IPS DF 4.7 (cell line): ENCODE data around the gene TNIP2.

Experiments used
- DNase-seq: peaks from one replicate; pipeline ENCODE4 v3.0.0-alpha.2; 2013; ENCODE audit warnings: low spot score; ENCODE audit errors: extremely low read depth

The TNIP2 gene

DNA sequence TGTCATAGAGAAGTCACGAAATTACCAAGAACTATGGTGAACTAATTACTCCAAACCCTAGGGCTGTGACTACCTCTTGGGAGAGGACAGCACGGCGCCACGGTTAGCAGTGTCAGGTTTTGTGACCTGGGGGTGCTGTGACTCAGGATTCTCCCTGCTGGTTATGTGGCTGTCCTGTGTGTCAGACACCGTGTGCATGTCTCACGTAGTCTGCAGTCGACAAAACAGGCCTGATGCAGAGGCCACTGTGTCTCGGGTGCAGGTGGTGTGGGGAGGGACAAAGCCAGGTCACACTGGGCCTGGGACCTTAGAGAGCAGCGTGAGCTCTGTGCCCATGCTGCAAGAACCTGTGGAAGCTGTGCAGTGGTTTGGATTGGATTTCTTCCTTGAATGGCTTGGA lies 34.1 kb downstream of the TNIP2 start:
- DNase-seq, result no peak

DNA sequence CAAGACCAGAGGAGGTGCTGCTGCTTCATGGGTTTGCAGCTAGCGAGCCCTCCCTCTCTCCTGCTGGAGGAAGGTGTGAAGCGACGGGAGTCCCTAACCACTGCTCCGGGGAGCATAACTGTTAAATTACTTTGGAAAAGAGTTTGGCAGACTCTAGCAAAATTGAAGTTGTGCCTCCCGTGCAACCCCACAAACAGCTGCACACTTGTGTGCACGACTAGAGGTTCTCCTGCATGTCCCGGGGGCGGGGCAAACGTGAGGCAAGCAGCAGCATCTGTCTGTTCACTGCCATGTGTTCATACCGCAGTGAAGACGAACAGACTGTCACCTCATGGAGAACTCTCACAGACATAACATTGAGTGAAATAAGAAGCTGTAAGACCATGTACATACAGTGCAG lies 34.5 kb downstream of the TNIP2 start:
- DNase-seq, result no peak

DNA sequence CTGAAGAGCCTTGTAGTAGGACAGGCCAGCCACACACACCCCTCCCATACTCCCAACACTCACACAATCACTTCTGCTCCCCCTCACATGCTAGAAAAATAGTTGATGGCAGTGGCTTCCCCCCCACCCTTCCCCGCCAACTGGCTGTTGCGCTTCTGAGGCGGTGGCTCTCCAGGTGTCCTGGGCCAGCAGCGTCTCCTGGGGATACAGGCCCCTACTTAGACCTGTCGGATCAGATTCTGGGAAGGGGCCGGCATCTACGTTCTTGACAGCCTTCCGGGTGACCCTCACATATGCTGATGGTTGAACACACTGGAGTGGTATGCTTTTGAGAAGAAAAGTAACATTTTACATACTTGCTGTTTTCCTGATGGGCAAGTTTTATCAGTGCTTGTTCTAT lies 39.9 kb downstream of the TNIP2 start:
- no peak for DNase-seq

DNA sequence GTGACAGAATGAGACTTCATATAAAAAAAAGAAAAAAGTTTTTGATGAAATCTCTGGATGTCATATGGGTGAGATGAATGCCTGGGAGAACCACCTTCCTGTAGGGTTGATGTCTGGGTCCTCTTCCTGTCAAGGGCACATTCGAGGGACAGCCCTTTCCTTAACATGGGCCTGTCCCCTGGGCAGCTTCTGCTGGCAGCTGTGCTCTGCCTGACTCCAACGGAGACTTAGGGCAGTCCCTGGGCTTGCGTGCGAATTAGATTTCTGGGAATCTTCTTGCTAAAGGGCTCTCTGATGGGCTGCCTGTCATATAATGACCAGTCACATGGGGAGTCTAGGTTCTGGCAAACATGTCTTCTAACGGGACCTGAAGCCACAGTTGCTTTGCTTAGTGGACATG lies 40.7 kb downstream of the TNIP2 start:
- DNase-seq, result no peak

DNA sequence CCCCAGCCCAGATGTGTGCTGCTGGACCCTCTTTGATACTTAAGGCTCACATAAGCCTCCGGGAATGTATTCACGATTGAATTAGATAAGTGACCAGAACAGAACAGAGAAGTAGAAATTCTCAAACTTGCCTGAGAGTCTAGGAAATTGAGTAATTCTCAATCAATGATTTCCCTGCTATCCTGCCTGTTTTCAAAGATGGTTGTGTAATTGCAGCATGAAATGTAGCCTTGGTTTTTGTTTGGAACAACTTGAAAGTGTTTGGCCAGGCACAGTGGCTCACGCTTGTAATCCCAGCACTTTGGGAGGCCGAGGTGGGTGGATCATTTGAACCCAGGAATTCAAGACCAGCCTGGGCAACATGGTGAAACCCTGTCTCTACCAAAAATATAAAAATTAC lies 41.2 kb downstream of the TNIP2 start:
- DNase-seq, result no peak

DNA sequence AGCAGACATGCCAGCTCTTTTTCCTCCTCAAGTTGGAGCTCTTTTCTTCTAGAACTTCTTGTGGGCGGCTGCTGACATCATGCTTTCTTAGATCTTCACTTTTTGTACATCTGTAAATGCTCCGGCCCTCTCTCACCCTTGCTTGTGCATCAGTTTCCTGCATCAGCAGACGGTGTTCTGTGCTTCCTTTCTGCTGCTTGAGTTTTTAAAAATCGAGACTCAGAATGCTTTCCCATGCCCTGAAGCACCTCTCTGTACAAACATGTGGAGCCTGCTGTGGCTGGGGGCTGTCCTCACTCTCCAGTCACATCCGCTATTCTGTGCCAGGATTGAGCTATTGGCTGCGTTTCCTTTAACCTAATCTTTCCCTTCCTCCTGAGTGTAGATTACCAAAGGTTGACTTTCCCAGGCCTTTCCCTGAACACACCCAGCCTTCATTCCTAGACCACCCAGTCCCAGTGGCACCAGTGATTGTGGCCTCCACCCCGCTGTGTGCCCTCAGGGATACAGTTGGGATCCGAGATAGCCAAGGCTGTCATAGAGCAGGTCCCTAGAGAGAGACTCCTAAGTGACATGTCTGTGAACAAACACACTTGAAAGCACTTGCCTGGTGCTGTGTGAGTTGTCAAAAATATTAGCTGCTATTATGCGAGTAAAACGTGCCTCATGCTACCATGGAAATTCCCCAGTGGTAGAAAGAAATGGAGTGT lies 41.9 kb downstream of the TNIP2 start:
- no peak for DNase-seq

DNA sequence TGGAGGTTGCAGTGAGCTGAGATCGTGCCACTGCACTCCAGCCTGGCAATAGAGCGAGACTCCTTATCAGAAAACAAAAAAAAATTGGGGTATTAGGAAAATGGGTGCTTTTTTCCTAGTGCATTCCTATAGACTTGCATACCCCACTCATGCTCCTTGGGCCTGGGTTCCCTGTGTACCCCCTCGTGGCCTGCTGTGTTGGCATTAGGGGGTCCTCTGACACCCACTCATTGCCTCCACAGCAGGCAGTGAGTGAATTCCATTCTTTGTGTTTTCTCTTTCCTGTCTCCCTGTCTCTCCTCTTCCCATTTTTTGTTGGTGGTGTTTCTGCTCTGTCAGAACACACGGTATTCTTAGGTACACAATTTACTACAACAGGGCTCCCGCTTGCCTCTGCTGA lies 42.8 kb downstream of the TNIP2 start:
- no peak for DNase-seq

DNA sequence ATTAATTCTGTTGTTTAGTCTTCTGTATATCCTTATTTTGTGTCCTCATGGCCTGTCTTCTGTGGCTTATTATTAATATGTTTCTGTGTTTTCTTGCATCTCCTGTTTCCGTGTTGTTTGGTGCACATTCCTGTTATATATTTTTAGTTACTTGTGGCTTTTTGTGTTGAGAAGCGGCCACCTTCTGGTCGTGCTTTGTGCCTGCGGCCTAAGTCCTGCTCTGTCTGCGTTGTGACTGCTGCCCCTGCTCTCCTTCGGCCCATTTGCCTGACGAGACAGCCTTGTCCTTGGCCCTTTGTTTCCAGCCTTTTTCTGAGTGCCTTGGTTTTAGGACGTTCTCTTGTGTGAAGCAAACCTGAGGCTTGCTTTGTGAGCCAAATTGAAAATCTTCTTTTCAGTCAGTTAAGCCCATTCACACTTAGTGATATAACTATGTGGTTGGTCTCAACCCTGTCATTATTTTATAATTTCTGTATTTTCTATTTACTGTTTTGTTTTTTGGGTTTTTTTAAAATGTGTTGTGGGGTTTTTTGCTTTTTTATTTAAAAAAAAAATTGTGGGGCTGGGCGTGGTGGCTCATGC lies 43.8 kb downstream of the TNIP2 start:
- DNase-seq, result peak; percentile 14

DNA sequence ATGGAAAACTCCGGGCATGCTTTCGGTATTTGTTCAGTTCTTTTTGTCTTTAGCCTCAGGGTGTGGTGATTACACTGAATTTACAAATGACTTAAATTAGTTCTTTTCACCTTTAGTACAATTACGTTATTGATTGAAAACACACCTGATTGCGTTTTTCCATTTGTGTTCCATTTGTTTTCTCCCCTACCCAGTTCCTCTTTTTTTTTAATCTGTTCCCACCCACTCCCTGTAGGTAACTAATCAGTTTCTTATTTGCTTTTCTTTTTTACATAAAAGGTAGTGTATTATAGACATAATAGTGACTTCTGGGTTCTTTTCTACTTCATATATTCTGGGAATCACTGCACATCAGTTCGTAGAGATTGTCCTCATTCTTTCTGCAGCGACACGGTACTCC lies 53.4 kb downstream of the TNIP2 start:
- no peak for DNase-seq

DNA sequence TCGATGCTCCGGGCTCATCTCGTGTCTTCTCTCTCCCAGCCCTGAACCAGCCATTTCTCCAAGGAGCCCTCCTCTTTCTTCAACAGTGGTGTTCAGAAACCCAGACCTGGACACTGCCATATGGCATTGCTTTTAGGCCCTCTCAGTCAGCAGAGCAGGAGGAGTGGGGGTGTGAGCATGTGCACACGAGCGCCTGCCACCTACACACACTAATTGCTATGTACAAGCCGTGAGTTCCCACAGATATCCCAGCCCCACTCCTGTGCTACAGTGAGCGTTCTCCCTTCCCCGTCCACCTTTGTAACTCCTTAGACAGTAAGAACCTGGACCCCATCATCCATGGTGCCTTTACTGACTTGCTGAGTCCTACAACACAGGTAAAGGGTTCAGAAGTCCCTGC lies 53.8 kb downstream of the TNIP2 start:
- DNase-seq, result no peak

DNA sequence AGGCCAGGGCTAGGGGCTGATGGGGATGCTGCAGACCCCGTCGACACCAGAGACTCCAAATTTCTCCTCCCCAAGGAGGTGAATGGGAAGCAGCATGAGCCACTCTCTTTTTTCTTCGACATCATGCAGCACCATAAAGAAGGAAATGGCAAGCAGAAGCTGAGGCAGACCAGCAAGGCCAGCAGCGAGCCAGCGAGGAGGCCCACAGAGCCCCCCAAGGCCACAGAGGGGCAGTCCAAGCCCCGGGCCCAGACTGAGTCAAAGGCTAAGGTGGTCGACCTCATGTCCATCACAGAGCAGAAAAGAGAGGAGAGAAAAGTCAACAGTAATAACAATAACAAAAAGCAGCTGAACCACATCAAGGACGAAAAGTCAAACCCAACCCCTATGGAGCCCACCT lies 56.1 kb downstream of the TNIP2 start:
- no peak for DNase-seq

DNA sequence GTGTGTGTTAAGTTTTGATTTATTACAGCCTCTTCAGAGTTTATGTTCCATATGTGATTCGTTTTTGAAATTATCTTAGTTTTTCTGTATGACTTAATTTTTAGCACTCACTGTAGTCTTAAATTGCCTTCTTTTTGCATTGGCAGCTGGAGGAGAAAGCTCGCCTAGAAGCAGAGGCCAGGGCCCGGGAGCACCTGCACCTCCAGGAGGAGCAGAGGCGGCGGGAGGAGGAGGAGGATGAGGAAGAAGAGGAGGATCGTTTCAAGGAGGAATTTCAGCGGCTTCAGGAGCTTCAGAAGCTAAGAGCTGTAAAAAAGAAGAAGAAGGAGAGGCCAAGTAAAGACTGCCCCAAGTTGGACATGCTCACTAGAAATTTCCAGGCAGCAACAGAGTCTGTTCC lies 56.6 kb downstream of the TNIP2 start:
- no peak for DNase-seq

DNA sequence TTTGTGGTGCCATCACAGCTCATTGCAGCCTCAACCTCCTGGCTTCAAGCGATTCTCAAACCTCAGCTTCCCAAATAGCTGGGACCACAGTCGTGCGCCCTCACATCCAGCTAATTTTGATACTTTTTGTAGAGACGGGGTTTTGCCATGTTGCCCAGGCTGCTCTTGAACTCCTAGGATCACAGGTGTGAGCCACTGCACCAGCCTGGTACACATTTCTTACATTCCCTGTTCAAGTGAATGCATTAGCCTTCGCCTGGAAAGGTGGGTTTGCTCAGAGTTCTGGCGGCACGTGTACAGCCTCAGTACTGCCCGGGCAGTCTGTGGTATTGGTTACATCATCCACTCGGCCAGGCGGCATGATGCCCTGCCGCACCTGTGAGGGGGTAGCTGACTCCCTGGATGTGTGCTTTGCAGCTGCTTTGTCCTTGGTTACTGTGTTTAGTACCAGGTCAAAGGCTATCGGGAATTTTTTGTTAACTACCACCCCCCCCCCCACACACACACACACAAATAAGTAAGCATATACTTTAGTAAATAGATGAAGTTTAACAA lies 57.1 kb downstream of the TNIP2 start:
- DNase-seq, result no peak

DNA sequence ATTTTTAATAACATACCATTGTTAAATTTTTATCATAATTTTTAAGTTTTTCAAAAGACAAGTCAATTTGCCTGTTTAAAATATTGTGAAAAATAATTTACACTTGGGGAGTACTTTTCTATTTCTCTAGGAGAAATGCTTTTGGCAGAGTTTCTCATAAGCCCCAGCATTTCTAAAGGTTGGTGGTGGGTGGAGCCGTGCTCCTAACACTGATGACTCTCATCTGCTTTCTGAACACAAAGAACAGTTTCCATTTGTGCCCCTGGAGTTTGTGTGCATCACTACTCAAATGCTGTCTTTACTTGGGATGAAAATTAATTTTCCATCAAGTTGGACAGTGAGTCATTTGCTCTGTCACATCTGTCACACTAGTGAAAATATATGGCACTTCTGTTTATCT lies 57.6 kb downstream of the TNIP2 start:
- no peak for DNase-seq

DNA sequence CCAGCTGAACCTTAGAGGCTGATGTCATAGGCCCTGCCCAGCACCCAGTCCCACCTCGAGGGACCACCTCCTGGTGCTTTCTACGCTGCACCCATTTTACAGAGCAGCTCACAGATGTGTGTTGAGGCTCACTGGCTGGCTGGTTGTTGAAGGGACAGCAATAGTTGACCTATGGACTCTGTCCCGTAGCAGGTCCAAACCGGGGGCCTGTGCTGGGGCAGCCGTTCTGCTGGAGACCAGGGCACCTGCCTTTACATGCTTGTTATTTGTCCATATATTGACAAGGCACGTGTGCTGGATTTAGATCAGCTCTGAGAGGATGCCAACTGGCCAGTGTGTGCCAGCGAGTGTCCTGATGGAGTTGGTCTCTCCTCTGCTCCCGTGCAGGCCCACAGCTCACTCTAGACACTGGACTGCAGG lies 58.1 kb downstream of the TNIP2 start:
- no peak for DNase-seq

DNA sequence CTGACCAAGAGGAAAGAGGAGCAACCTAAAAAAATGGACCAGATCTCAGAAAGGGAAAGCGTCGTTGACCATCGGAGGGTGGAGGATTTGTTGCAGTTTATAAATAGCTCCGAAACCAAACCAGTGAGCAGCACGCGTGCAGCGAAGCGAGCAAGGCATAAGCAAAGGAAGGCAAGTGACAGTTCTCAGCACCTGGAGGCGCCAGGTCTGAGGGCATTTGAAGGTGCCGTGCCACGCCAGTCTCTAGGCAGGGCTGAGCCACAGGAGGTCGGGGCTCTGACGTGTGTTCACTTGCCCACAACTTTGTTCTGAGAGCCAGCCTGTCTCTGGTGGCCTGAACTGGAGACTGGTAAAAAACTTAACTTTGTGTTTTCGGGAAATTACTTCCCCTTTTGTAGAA lies 59.7 kb downstream of the TNIP2 start:
- no peak for DNase-seq

DNA sequence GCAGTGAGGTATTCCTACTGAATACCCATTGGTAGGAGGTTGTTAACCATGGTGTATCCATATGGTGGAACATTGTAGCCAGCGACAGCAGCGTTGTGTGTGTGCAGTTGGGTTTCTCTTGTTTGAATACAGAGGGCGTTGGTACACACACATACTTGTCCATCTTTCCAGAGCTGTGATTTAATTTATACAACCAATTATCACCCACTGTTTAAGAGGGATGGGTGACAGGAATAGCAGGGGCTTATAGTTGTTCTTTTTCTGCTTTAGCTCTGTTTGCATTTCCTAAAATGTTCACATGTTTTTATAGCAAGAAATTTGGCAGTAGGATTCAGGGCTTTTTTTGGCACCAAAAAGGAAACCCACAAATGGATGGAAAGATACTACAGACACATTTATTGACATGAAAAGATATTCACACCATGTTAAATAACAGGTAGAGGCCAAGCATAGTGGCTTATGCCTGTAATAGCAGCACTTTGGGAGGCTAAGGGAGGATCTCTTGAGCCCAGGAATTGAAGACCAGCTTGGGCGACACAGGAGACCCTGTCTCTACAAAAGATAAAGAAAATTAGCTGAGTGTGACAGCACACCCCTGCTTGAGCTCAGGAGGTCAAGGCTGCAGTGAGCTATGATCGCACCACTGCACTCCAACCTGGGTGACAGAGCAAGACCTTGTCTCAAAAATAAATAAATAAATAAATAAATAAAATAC lies 60.6 kb downstream of the TNIP2 start:
- no peak for DNase-seq

DNA sequence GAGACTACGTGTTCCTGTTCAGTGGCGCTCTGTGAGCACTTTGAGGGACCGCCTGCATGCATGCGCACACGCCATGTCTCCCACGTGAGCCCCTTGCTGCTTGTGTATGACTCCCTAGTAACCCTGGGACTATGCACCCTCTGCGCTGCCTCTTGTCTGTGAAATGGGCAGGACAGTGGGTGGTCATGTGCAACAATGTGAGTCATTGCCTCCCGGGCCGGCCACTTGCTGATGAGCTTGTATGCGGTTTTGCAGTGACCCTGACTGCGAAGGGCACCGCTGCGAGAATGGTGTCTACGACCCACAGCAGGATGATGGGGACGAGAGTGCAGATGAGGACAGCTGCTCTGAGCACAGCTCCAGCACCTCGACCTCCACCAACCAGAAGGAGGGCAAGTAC lies 61.4 kb downstream of the TNIP2 start:
- no peak for DNase-seq

DNA sequence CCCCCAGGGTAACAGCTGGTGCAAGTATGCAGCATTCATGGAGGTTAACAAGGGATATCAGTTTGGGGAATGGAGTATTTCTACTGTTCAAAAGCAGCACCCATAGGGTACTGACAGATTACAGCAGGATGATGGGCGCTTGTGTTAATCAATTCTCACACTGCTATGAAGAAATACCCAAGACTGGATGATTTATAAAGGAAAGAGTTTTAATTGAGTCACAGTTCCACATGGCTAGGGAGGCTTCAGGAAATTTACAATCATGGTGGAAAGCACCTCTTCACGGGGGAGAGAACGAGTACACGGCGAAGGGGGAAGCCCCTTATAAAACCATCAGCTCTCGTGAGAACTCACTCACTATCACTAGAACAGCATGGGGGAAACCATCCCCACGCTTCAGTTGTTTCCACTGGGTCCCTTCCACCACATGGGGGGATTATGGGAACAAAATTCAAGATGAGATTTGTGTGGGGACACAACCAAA lies 64.1 kb downstream of the TNIP2 start:
- DNase-seq, result no peak
